Neutrophil (primary cell): ENCODE data around the gene CNTNAP5.

Experiments used
- H3K27ac ChIP-seq: fragments of 200-600 bp; sonication (generic); 2 replicates; pipeline ENCODE4 v1.5.1; 2016; ENCODE audit warnings: mild to moderate bottlenecking, moderate library complexity
- H3K27me3 ChIP-seq: fragments of 200-600 bp; sonication (generic); 2 replicates; pipeline ENCODE4 v1.6.0; 2016; ENCODE audit warnings: mild to moderate bottlenecking
- H3K36me3 ChIP-seq: fragments of 200-600 bp; sonication (generic); 2 replicates; pipeline ENCODE4 v1.5.1; 2017
- H3K4me1 ChIP-seq, 2 experiments: fragments of 200-600 bp in 1 of 2; sonication (generic) in 1 of 2; 1 replicate in 1 of 2; 2 replicates in 1 of 2; pipeline versions ENCODE4 v1.5.1 to v1.6.1; 2013 to 2016; ENCODE audit warnings: low read depth in 1 of 2, low read length in 1 of 2, mild to moderate bottlenecking in 1 of 2, moderate library complexity in 1 of 2; ENCODE audit not compliant: control insufficient read depth in 1 of 2, insufficient read depth in 1 of 2
- H3K4me3 ChIP-seq, 2 experiments: fragments of 200-600 bp in 1 of 2; sonication (generic) in 1 of 2; 1 replicate in 1 of 2; 2 replicates in 1 of 2; pipeline ENCODE4 v1.5.1; 2013 to 2016; ENCODE audit warnings: low read depth in 1 of 2, low read length in 1 of 2, mild to moderate bottlenecking in 1 of 2, moderate library complexity in 1 of 2
- H3K9me3 ChIP-seq: fragments of 200-600 bp; sonication (generic); 2 replicates; pipeline ENCODE4 v1.5.1; 2016
- TF ChIP-seq, protein P1 (sequence below): fragments of 200-600 bp; sonication (generic); IDR thresholded peaks from 2 replicates; pipeline ENCODE4 v1.5.1; 2016; ENCODE audit warnings: antibody characterized with exemption

The CNTNAP5 gene

GRCh38 chr2:124478761-124479160 lies 453.7 kb downstream of the CNTNAP5 start:
- no peak overlapping the region for H3K27ac ChIP-seq

GRCh38 chr2:124480958-124481357 lies 455.9 kb downstream of the CNTNAP5 start:
- H3K4me3 ChIP-seq = no peak overlapping the region
- no peak overlapping the region for H3K27ac ChIP-seq

More at GRCh38 chr2:124478761-124479160, 453.7 kb downstream of the CNTNAP5 start:
- Histone ChIP-seq H3K27me3 (no peaks in the 10 kb centered on the region), H3K4me3 (no peak overlapping the region), H3K36me3 (no peaks in the 10 kb centered on the region), H3K9me3 (no peaks in the 10 kb centered on the region), H3K4me1 (no peaks in the 10 kb centered on the region)
- TF ChIP-seq, protein P1, sequence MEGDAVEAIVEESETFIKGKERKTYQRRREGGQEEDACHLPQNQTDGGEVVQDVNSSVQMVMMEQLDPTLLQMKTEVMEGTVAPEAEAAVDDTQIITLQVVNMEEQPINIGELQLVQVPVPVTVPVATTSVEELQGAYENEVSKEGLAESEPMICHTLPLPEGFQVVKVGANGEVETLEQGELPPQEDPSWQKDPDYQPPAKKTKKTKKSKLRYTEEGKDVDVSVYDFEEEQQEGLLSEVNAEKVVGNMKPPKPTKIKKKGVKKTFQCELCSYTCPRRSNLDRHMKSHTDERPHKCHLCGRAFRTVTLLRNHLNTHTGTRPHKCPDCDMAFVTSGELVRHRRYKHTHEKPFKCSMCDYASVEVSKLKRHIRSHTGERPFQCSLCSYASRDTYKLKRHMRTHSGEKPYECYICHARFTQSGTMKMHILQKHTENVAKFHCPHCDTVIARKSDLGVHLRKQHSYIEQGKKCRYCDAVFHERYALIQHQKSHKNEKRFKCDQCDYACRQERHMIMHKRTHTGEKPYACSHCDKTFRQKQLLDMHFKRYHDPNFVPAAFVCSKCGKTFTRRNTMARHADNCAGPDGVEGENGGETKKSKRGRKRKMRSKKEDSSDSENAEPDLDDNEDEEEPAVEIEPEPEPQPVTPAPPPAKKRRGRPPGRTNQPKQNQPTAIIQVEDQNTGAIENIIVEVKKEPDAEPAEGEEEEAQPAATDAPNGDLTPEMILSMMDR = no peak

DNA sequence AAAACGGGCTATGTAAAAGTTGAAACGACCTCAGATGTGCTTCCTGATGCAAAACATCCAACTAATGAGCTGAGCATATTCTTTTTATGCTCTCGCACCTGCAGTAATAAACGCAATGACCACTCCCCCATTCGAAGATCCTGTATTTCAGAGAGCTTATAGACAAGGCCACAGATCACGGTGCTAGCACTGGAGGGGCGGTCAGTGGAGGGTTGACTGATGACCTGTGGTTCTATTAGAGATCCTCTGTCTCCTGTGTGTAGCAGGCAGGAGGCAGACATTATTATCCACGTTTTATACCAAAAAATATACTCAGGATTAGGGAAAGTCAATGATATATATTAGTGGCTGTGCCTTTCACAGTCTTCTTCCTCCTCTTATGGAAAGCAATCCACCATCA lies 457.0 kb downstream of the CNTNAP5 start:
- Histone ChIP-seq H3K9me3 (no peaks in the 10 kb centered on the region), H3K27me3 (no peaks in the 10 kb centered on the region)
- TF ChIP-seq, protein P1 = no peak

More at GRCh38 chr2:124480958-124481357, 455.9 kb downstream of the CNTNAP5 start:
- H3K36me3 ChIP-seq = no peaks in the 10 kb centered on the region
- no peaks in the 10 kb centered on the region for H3K4me1 ChIP-seq
- H3K9me3 ChIP-seq = no peaks in the 10 kb centered on the region
- H3K27me3 ChIP-seq = no peaks in the 10 kb centered on the region
- TF ChIP-seq, protein P1 = no peak

DNA sequence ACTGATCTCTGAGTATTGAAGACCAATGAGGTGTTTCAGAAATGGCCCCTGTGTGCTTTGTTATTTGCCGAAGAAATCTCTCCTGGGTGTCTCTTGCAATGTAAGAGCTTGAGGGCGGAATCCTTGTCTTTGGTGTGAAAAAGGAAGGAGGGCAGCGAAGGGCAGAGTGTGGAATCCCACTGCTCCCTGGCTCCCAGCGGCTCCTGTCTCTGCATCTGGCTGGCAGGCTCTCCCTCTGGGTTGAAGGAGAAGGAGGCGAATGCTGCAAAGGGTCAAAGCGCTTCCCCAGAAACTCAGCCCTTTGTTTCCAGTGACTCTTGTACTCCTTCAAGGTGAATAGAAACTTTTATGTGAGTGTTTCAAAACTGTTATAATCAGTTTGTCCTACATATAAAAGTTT lies 457.5 kb downstream of the CNTNAP5 start:
- TF ChIP-seq, protein P1 = no peak
- Histone ChIP-seq H3K4me1 (no peaks in the 10 kb centered on the region), H3K4me3 (no peak overlapping the region), H3K27ac (no peak overlapping the region), H3K9me3 (no peaks in the 10 kb centered on the region), H3K27me3 (no peaks in the 10 kb centered on the region), H3K36me3 (no peaks in the 10 kb centered on the region)

More for the DNA sequence above, 457.0 kb downstream of the CNTNAP5 start:
- Histone ChIP-seq H3K36me3 (no peaks in the 10 kb centered on the region), H3K4me3 (no peak overlapping the region), H3K4me1 (no peaks in the 10 kb centered on the region), H3K27ac (no peak overlapping the region)

GRCh38 chr2:124485659-124486058 lies 460.6 kb downstream of the CNTNAP5 start:
- TF ChIP-seq, protein P1 = no peak
- no peak overlapping the region for H3K4me3 ChIP-seq
- H3K36me3 ChIP-seq = no peaks in the 10 kb centered on the region
- H3K9me3 ChIP-seq = no peaks in the 10 kb centered on the region
- H3K27ac ChIP-seq = no peak overlapping the region
- no peaks in the 10 kb centered on the region for H3K27me3 ChIP-seq
- H3K4me1 ChIP-seq = no peaks in the 10 kb centered on the region

DNA sequence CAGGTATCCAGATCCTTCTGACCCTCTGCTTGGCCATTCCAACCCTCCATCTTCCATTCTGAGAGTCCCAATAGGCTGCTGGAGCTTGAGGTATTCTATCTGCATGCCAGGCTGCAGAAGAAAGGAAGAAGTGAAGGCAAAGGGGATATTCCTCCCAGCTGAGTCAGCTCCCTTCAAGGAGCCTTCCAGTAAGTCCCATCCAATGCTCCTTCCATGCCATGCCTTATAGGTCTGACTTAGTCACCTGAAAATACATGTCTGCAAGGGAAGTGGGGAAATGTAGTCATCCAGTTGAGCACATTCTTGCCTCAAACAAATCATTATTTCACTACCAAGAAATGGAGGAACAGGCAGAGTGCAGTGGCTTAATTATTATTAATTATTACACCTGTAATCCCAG lies 464.6 kb downstream of the CNTNAP5 start:
- Histone ChIP-seq H3K4me3 (no peak overlapping the region), H3K36me3 (no peaks in the 10 kb centered on the region), H3K27me3 (no peaks in the 10 kb centered on the region), H3K4me1 (no peaks in the 10 kb centered on the region), H3K9me3 (no peaks in the 10 kb centered on the region), H3K27ac (no peak overlapping the region)
- TF ChIP-seq, protein P1 = no peak
